NK-92 (cell line): ENCODE data around the gene CTAGE1.

Experiments used
- DNase-seq: peaks from one replicate; lab custom pipeline; 2025; ENCODE audit not compliant: unreplicated experiment; lab: John Stamatoyannopoulos, UW

Gene CTAGE1

GRCh38 chr18:22391407-22392345, 26.0 kb downstream of the CTAGE1 start:
- DNase-seq = no peak

- DNase-seq = no peak
These were observed 29.9 kb downstream of the CTAGE1 start for GRCh38 chr18:22387787-22388186.

- DNase-seq = no peak
These were observed 30.4 kb downstream of the CTAGE1 start for GRCh38 chr18:22387364-22387763.

- no peak for DNase-seq
These were observed 32.0 kb downstream of the CTAGE1 start for GRCh38 chr18:22385718-22386117.

- DNase-seq = no peak
These were observed 38.9 kb downstream of the CTAGE1 start for GRCh38 chr18:22378672-22379282.

GRCh38 chr18:22377769-22378168, 39.9 kb downstream of the CTAGE1 start:
- DNase-seq = no peak

- DNase-seq = no peak
These were observed 47.3 kb downstream of the CTAGE1 start for GRCh38 chr18:22370414-22370813.

- DNase-seq = no peak
These were observed 49.7 kb downstream of the CTAGE1 start for GRCh38 chr18:22368021-22368420.

GRCh38 chr18:22367303-22367702, 50.4 kb downstream of the CTAGE1 start:
- no peak for DNase-seq

- DNase-seq = no peak
These were observed 53.8 kb downstream of the CTAGE1 start for GRCh38 chr18:22363867-22364463.
